ENCODE data around the gene CCDC160. TPM values are rescaled to one million over a fixed set of nuclear protein-coding genes. Genes with fewer than 3 reads are reported as not detected.

Gene CCDC160
- total RNA-seq, 1 experiment from 2014 or later = 1.8 TPM

DNA sequence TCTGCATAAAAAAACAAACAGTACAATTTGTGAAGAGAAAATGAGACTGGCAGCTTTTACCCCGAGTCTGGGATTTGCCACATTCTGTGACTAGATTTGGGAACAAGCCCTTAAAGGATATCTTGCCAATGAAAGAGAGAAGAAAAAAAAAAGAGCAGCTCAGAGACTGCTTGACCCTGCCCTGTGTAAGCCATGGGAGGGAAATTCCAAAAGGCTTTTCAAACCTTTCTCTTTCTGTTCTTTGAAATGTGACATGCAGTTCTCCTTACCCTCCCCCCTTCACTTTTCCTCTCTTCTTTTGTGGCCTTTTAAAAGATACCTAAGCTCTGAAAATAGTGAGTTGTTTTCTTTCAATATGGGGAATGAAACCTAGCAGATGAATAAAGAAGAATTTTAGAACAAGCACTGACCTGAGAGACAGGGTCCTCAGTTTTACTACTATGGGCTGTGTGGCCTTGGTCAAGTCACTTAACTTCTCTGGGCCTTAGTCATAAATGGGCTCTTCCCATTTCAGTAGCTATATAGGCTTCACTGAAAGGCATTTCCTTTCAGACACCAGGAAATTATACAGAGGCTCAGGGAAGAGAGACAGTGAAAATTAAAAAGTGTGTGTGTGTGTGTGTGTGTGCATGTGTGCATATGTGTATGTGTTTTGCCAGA is 5.1 kb downstream of the CCDC160 start:
- TF ChIP-seq SMAD4 (CRISPR knock-in tag; IDR thresholded peaks at IDR 0.05) = no peak
- TF ChIP-seq, protein P1, sequence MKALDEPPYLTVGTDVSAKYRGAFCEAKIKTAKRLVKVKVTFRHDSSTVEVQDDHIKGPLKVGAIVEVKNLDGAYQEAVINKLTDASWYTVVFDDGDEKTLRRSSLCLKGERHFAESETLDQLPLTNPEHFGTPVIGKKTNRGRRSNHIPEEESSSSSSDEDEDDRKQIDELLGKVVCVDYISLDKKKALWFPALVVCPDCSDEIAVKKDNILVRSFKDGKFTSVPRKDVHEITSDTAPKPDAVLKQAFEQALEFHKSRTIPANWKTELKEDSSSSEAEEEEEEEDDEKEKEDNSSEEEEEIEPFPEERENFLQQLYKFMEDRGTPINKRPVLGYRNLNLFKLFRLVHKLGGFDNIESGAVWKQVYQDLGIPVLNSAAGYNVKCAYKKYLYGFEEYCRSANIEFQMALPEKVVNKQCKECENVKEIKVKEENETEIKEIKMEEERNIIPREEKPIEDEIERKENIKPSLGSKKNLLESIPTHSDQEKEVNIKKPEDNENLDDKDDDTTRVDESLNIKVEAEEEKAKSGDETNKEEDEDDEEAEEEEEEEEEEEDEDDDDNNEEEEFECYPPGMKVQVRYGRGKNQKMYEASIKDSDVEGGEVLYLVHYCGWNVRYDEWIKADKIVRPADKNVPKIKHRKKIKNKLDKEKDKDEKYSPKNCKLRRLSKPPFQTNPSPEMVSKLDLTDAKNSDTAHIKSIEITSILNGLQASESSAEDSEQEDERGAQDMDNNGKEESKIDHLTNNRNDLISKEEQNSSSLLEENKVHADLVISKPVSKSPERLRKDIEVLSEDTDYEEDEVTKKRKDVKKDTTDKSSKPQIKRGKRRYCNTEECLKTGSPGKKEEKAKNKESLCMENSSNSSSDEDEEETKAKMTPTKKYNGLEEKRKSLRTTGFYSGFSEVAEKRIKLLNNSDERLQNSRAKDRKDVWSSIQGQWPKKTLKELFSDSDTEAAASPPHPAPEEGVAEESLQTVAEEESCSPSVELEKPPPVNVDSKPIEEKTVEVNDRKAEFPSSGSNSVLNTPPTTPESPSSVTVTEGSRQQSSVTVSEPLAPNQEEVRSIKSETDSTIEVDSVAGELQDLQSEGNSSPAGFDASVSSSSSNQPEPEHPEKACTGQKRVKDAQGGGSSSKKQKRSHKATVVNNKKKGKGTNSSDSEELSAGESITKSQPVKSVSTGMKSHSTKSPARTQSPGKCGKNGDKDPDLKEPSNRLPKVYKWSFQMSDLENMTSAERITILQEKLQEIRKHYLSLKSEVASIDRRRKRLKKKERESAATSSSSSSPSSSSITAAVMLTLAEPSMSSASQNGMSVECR (CRISPR knock-in tag; IDR thresholded peaks at IDR 0.05; ENCODE audit: borderline replicate concordance) = no peak
- TF ChIP-seq HMGA2 (CRISPR knock-in tag; IDR thresholded peaks at IDR 0.05) = no peak
- TF ChIP-seq CREM (CRISPR knock-in tag; IDR thresholded peaks at IDR 0.05) = no peak
- TF ChIP-seq SP1 (CRISPR knock-in tag; conservative IDR thresholded peaks at IDR 0.05) = no peak
- TF ChIP-seq NR3C1 (CRISPR knock-in tag; conservative IDR thresholded peaks at IDR 0.05; ENCODE audit: low read depth) = no peak
- TF ChIP-seq ESRRA (CRISPR knock-in tag; IDR thresholded peaks at IDR 0.05; ENCODE audit: borderline replicate concordance) = no peak
- no peak for TF ChIP-seq FOXJ3 (CRISPR knock-in tag; IDR thresholded peaks at IDR 0.05; ENCODE audit: borderline replicate concordance)
- TF ChIP-seq, protein P2, sequence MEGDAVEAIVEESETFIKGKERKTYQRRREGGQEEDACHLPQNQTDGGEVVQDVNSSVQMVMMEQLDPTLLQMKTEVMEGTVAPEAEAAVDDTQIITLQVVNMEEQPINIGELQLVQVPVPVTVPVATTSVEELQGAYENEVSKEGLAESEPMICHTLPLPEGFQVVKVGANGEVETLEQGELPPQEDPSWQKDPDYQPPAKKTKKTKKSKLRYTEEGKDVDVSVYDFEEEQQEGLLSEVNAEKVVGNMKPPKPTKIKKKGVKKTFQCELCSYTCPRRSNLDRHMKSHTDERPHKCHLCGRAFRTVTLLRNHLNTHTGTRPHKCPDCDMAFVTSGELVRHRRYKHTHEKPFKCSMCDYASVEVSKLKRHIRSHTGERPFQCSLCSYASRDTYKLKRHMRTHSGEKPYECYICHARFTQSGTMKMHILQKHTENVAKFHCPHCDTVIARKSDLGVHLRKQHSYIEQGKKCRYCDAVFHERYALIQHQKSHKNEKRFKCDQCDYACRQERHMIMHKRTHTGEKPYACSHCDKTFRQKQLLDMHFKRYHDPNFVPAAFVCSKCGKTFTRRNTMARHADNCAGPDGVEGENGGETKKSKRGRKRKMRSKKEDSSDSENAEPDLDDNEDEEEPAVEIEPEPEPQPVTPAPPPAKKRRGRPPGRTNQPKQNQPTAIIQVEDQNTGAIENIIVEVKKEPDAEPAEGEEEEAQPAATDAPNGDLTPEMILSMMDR (IDR thresholded peaks at IDR 0.05) = no peak
- TF ChIP-seq, protein P3, sequence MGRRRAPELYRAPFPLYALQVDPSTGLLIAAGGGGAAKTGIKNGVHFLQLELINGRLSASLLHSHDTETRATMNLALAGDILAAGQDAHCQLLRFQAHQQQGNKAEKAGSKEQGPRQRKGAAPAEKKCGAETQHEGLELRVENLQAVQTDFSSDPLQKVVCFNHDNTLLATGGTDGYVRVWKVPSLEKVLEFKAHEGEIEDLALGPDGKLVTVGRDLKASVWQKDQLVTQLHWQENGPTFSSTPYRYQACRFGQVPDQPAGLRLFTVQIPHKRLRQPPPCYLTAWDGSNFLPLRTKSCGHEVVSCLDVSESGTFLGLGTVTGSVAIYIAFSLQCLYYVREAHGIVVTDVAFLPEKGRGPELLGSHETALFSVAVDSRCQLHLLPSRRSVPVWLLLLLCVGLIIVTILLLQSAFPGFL (CRISPR knock-in tag; IDR thresholded peaks at IDR 0.05; ENCODE audit: borderline replicate concordance) = no peak
- TF ChIP-seq, protein P4, sequence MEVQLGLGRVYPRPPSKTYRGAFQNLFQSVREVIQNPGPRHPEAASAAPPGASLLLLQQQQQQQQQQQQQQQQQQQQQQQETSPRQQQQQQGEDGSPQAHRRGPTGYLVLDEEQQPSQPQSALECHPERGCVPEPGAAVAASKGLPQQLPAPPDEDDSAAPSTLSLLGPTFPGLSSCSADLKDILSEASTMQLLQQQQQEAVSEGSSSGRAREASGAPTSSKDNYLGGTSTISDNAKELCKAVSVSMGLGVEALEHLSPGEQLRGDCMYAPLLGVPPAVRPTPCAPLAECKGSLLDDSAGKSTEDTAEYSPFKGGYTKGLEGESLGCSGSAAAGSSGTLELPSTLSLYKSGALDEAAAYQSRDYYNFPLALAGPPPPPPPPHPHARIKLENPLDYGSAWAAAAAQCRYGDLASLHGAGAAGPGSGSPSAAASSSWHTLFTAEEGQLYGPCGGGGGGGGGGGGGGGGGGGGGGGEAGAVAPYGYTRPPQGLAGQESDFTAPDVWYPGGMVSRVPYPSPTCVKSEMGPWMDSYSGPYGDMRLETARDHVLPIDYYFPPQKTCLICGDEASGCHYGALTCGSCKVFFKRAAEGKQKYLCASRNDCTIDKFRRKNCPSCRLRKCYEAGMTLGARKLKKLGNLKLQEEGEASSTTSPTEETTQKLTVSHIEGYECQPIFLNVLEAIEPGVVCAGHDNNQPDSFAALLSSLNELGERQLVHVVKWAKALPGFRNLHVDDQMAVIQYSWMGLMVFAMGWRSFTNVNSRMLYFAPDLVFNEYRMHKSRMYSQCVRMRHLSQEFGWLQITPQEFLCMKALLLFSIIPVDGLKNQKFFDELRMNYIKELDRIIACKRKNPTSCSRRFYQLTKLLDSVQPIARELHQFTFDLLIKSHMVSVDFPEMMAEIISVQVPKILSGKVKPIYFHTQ (CRISPR knock-in tag; IDR thresholded peaks at IDR 0.05) = no peak
- no peak for TF ChIP-seq CBFB (CRISPR knock-in tag; IDR thresholded peaks at IDR 0.05; ENCODE audit: low read depth)
- no peak for TF ChIP-seq OVOL2 (CRISPR knock-in tag; IDR thresholded peaks at IDR 0.05; ENCODE audit: borderline replicate concordance)
- TF ChIP-seq TEAD1 (CRISPR knock-in tag; IDR thresholded peaks at IDR 0.05) = no peak
- TF ChIP-seq ZNF263 (CRISPR knock-in tag; IDR thresholded peaks at IDR 0.05; ENCODE audit: low read depth) = no peak
- TF ChIP-seq, protein P5, sequence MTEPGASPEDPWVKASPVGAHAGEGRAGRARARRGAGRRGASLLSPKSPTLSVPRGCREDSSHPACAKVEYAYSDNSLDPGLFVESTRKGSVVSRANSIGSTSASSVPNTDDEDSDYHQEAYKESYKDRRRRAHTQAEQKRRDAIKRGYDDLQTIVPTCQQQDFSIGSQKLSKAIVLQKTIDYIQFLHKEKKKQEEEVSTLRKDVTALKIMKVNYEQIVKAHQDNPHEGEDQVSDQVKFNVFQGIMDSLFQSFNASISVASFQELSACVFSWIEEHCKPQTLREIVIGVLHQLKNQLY (CRISPR knock-in tag; IDR thresholded peaks at IDR 0.05) = no peak
- no peak for TF ChIP-seq MYBL2 (CRISPR knock-in tag; IDR thresholded peaks at IDR 0.05)
- TF ChIP-seq FOXP1 (CRISPR knock-in tag; IDR thresholded peaks at IDR 0.05; ENCODE audit: borderline replicate concordance) = no peak
- no peak overlapping the region for H3K4me3 Mint-ChIP-seq
- peaks cover 41% of the 10 kb centered on the region for H3K4me1 Mint-ChIP-seq
- no peaks in the 10 kb centered on the region for H3K36me3 Mint-ChIP-seq
- ChIA-PET CTCF (interaction anchor here (0.7 kb wide), 1 partner anchor 12 kb away, joined by 4 read pairs; no protein-coding TSS in a partner anchor), POLR2A (no interaction called here)
- H3K27me3 Mint-ChIP-seq (ENCODE audit: low read depth) = peaks cover 4% of the 10 kb centered on the region; the same call in 1 of the 2 replicates
- no peak for DNase-seq (ENCODE audit: low spot score)
- no peaks in the 10 kb centered on the region for H3K9me3 Mint-ChIP-seq
- ATAC-seq = no peak
- H3K27ac Mint-ChIP-seq = no peak overlapping the region; the same call in 1 of the 2 replicates
